HCT116 (cell line): ENCODE measurements around the gene IFNL4. TPM values are rescaled to one million over a fixed set of nuclear protein-coding genes. Genes with fewer than 3 reads are reported as not detected.
"Not testable (repeated sequence)": the region's sequence is repeated elsewhere in the genome, so short reads cannot be mapped to it uniquely, and the experiment has no call there.

Experiments
- ATAC-seq: fragments of 200-7000 bp; cut with Tn5 transposase; 2 replicates; pipeline ENCODE4 v1.9.1; 2020; ENCODE audit warnings: mild to moderate bottlenecking, moderate library complexity
- BruUV-seq: library from RNA; stranded (reverse); fragments of 400-500 nt; replicated peaks from 2 replicates; lab custom pipeline; 2021; lab: Mats Ljungman, UMichigan
- CTCF ChIA-PET: fragments of 300-600 bp; sonication (Branson Sonifier 250); formaldehyde crosslinking; loops from one replicate; lab custom pipeline; 2021; ENCODE audit warnings: antibody characterized with exemption; lab: Charles Lee
- POLR2A ChIA-PET: fragments of 300-600, 350-600 bp; sonication (Branson Sonifier 250); formaldehyde crosslinking; loops from one replicate; lab custom pipeline; 2021; ENCODE audit warnings: antibody characterized with exemption; lab: Charles Lee
- RAD21 ChIA-PET, 2 experiments: fragments of 300-600 bp; sonication (Branson Sonifier 250); formaldehyde crosslinking; loops; one replicate each; lab custom pipeline; 2023; ENCODE audit warnings: low total read pairs in 2 of 2; ENCODE audit not compliant: uncharacterized antibody in 2 of 2, unreplicated experiment in 2 of 2, low non-redundant PET in 1 of 2; lab: Charles Lee
- DNase-seq: peaks from one replicate; pipeline ENCODE4 v3.0.0-alpha.2; 2010; ENCODE audit warnings: low read depth, low spot score
- H2AFZ ChIP-seq: fragments of 200-600 bp; shearing (Covaris generic), sonication (generic); 2 replicates; pipeline ENCODE4 v1.6.1; 2017; ENCODE audit warnings: low read depth, mixed run types, mixed read lengths, antibody characterized with exemption, low read length; ENCODE audit not compliant: poor library complexity, severe bottlenecking
- H3K27ac ChIP-seq: 2 replicates; pipeline ENCODE4 v1.5.1; 2012; ENCODE audit warnings: low read depth, low read length
- H3K27me3 ChIP-seq: fragments of 200-600 bp; sonication (generic); 2 replicates; pipeline ENCODE4 v1.6.1; 2016; ENCODE audit warnings: mixed run types, low read length, mixed read lengths; ENCODE audit not compliant: insufficient read depth
- H3K36me3 ChIP-seq, 2 experiments: fragments of 200-500 bp in 1 of 2; fragments of 200-600 bp in 1 of 2; sonication (Bioruptor generic) in 1 of 2; sonication (generic) in 1 of 2; 2 replicates each; pipeline versions ENCODE4 v1.5.1 to v1.6.1; 2014 to 2016; ENCODE audit warnings: low read length in 2 of 2, inconsistent platforms in 1 of 2, mixed read lengths in 1 of 2, mixed run types in 1 of 2; ENCODE audit not compliant: insufficient read depth in 2 of 2, control insufficient read depth in 1 of 2
- H3K4me1 ChIP-seq, 2 experiments: fragments of 200-600 bp in 1 of 2; sonication (generic) in 1 of 2; 2 replicates each; pipeline versions ENCODE4 v1.5.1 to v1.6.1; 2012 to 2017; ENCODE audit warnings: low read length in 2 of 2, inconsistent platforms in 1 of 2, mild to moderate bottlenecking in 1 of 2, mixed read lengths in 1 of 2, mixed run types in 1 of 2, moderate library complexity in 1 of 2; ENCODE audit not compliant: insufficient read depth in 2 of 2, control insufficient read depth in 1 of 2
- H3K4me2 ChIP-seq: fragments of 200-600 bp; sonication (generic); 2 replicates; pipeline ENCODE4 v1.6.1; 2017; ENCODE audit warnings: mixed run types, low read length, mixed read lengths
- H3K4me3 ChIP-seq, 2 experiments: fragments of 200-600 bp in 1 of 2; sonication (generic) in 1 of 2; replicated peaks in 1 of 2; 2 replicates each; pipeline ENCODE4 v1.5.1; 2011 to 2016; ENCODE audit warnings: low read length in 2 of 2, control low read depth in 1 of 2, low read depth in 1 of 2, mild to moderate bottlenecking in 1 of 2, mixed read lengths in 1 of 2, mixed run types in 1 of 2
- H3K79me2 ChIP-seq: fragments of 200-600 bp; sonication (generic); 2 replicates; pipeline ENCODE4 v1.6.1; 2017; ENCODE audit warnings: mild to moderate bottlenecking, mixed run types, low read length, moderate library complexity, mixed read lengths; ENCODE audit not compliant: insufficient read depth
- H3K9ac ChIP-seq: fragments of 200-600 bp; sonication (generic); 2 replicates; pipeline ENCODE4 v1.6.1; 2016; ENCODE audit warnings: low read length, mixed read lengths
- H3K9me2 ChIP-seq: fragments of 200-600 bp; sonication (generic), shearing (Covaris generic); 2 replicates; pipeline ENCODE4 v1.6.1; 2017; ENCODE audit warnings: mixed run types, mild to moderate bottlenecking, moderate library complexity; ENCODE audit not compliant: insufficient read depth
- H3K9me3 ChIP-seq, 2 experiments: fragments of 200-500 bp in 1 of 2; fragments of 200-600 bp in 1 of 2; sonication (Bioruptor generic) in 1 of 2; sonication (generic) in 1 of 2; 2 replicates each; pipeline ENCODE4 v1.6.1; 2014 to 2017; ENCODE audit warnings: low read length in 2 of 2, mixed read lengths in 2 of 2, inconsistent platforms in 1 of 2, low read depth in 1 of 2, mild to moderate bottlenecking in 1 of 2, mixed run types in 1 of 2, moderate library complexity in 1 of 2; ENCODE audit not compliant: control insufficient read depth in 1 of 2, insufficient read depth in 1 of 2
- H4K20me1 ChIP-seq: fragments of 200-600 bp; sonication (generic), shearing (Covaris generic); 2 replicates; pipeline ENCODE4 v1.6.1; 2017; ENCODE audit warnings: mixed run types, mild to moderate bottlenecking, moderate library complexity; ENCODE audit not compliant: insufficient read depth
- CBX3 ChIP-seq: IDR thresholded peaks from 2 replicates; pipeline ENCODE4 v1.6.1; 2012; ENCODE audit warnings: low read depth
- ELF1 ChIP-seq: IDR thresholded peaks from 2 replicates; pipeline ENCODE4 v1.6.1; 2012; ENCODE audit warnings: low read depth, borderline replicate concordance
- EZH2phosphoT487 ChIP-seq: fragments of 200-600 bp; IDR thresholded peaks from 2 replicates; pipeline ENCODE4 v1.6.1; 2018; ENCODE audit warnings: antibody characterized with exemption, borderline replicate concordance
- FOSL1 ChIP-seq: IDR thresholded peaks from 2 replicates; pipeline ENCODE4 v1.6.1; 2012; ENCODE audit warnings: low read depth
- POLR2AphosphoS5 ChIP-seq: IDR thresholded peaks from 2 replicates; pipeline ENCODE4 v1.6.1; 2011; ENCODE audit warnings: mild to moderate bottlenecking, low read depth, low read length, moderate library complexity
- RAD21 ChIP-seq: IDR thresholded peaks from 2 replicates; pipeline ENCODE4 v1.6.1; 2012; ENCODE audit warnings: low read depth, mild to moderate bottlenecking
- SRF ChIP-seq: IDR thresholded peaks from 2 replicates; pipeline ENCODE4 v1.6.1; 2012; ENCODE audit warnings: low read depth
- ZFX ChIP-seq: fragments of 450-650 bp; IDR thresholded peaks from 2 replicates; pipeline ENCODE4 v1.6.1; 2017
- ZNF274 ChIP-seq: fragments of 200-500 bp; sonication (Bioruptor generic); IDR thresholded peaks from 2 replicates; pipeline ENCODE4 v1.6.1; 2014; ENCODE audit warnings: mild to moderate bottlenecking, low read depth, low read length, inconsistent platforms
- intact Hi-C: fragments of 100-400 bp; cut with micrococcal nuclease; formaldehyde crosslinking; loops from 2 replicates; pipeline ENCODE4 v1.10.0; 2022
- total RNA-seq: library from RNA; stranded (reverse); gene quantifications from one replicate; pipeline ENCODE4 v1.2.1, GENCODE V29; 2021; ENCODE audit not compliant: unreplicated experiment
- TF ChIP-seq, protein P1 (sequence below): IDR thresholded peaks from 2 replicates; pipeline ENCODE4 v1.6.1; 2012
- TF ChIP-seq, protein P2 (sequence below), 3 experiments: fragments of 200-600 bp in 1 of 3; sonication (generic) in 1 of 3; IDR thresholded peaks in 2 of 3; conservative IDR thresholded peaks in 1 of 3; 2 replicates each; pipeline ENCODE4 v1.5.1; 2012 to 2017; ENCODE audit warnings: low read depth in 2 of 3, low read length in 2 of 3, antibody characterized with exemption in 1 of 3, borderline replicate concordance in 1 of 3, control low read depth in 1 of 3, mild to moderate bottlenecking in 1 of 3, mixed read lengths in 1 of 3, mixed run types in 1 of 3, moderate library complexity in 1 of 3; ENCODE audit not compliant: insufficient read depth in 1 of 3

The IFNL4 gene
- total RNA-seq, 1 experiment from 2014 or later: not detected

DNA sequence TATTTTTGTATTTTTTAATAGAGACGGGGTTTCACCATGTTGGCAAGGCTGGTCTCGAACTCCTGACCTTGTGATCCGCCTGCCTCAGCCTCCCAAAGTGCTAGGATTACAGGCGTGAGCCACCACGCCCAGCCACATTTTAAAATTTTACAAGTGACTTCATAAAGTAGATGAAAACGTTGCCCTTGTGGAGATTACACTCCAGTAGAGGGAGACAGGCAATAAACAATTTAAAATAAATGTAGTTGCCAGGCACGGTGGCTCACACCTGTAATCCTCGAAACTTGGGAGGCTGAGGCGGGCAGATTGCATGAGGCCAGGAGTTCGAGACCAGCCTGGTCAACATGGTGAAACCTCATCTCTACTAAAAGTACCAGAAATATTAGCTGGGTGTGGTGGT, 29.5 kb downstream of the IFNL4 start:
- RAD21 ChIA-PET: not testable (repeated sequence)
- CTCF ChIA-PET: interaction anchor here (0.7 kb wide), 1 partner anchor 195 kb away, joined by 3 read pairs; no protein-coding TSS in a partner anchor

DNA sequence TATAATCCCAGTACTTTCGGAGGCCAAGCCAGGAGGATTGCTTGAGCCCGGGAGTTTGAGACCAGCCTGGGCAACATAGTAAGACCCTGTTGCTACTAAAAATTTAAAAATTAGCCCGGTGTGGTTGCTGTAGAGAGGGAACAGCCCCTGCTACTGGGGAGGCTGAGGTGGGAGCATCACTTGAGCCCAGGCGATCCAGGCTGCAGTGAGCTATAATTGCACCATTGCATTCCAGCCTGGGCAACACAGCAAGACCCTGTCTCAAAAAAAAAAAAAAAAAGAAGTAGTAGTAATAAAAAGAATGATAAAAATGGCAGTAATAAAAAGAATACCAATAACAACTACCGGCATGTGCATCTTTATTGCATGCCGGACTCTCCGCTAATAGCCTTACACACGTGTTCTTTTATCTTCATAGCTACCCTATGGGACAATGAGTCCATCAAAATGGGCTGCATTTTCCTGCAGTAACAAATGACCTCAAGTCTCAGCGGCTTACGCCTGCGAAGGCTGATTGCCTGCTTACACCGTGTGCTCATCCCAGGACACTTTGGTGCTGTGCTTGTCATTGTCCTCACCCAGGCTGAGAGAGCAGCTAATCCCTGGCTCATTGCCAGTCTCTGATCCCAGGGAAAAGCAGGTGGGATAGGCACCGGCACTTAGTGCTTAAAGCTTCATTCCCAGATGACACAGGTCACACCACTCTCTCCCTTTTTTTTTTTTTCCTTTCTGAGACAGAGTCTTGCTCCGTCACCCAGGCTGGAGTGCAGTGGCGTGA, 30.2 kb downstream of the IFNL4 start:
- Histone ChIP-seq H3K9me3 (no peaks in the 10 kb centered on the region), H3K4me1 (no peaks in the 10 kb centered on the region), H3K36me3 (no peaks in the 10 kb centered on the region), H3K9ac (no peak overlapping the region), H4K20me1 (no peaks in the 10 kb centered on the region), H3K27me3 (no peaks in the 10 kb centered on the region), H3K9me2 (no peaks in the 10 kb centered on the region), H3K79me2 (no peaks in the 10 kb centered on the region), H2AFZ (no peak overlapping the region), H3K27ac (no peak overlapping the region), H3K4me3 (no peak overlapping the region), H3K4me2 (no peak overlapping the region)
- no peak for DNase-seq
- no TSS peak for BruUV-seq
- ATAC-seq: no peak
- ChIA-PET CTCF (interaction anchor here (0.7 kb wide), 2 partner anchors 97 to 195 kb away, joined by 3 read pairs; no protein-coding TSS in a partner anchor), POLR2A (no interaction called here), RAD21 (no interaction called here)
- intact Hi-C loops: loop anchor here (10.0 kb wide), 1 partner anchor 316 kb away; the partner anchor contains the start of gene EID2B
- TF ChIP-seq, protein P1, sequence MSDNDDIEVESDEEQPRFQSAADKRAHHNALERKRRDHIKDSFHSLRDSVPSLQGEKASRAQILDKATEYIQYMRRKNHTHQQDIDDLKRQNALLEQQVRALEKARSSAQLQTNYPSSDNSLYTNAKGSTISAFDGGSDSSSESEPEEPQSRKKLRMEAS: no peak
- TF ChIP-seq EZH2phosphoT487: no peak
- TF ChIP-seq ELF1: no peak
- TF ChIP-seq ZNF274: no peak
- TF ChIP-seq, protein P2, sequence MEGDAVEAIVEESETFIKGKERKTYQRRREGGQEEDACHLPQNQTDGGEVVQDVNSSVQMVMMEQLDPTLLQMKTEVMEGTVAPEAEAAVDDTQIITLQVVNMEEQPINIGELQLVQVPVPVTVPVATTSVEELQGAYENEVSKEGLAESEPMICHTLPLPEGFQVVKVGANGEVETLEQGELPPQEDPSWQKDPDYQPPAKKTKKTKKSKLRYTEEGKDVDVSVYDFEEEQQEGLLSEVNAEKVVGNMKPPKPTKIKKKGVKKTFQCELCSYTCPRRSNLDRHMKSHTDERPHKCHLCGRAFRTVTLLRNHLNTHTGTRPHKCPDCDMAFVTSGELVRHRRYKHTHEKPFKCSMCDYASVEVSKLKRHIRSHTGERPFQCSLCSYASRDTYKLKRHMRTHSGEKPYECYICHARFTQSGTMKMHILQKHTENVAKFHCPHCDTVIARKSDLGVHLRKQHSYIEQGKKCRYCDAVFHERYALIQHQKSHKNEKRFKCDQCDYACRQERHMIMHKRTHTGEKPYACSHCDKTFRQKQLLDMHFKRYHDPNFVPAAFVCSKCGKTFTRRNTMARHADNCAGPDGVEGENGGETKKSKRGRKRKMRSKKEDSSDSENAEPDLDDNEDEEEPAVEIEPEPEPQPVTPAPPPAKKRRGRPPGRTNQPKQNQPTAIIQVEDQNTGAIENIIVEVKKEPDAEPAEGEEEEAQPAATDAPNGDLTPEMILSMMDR (IDR thresholded peaks at IDR 0.05 in 2 of 3, conservative IDR thresholded peaks at IDR 0.05 in 1 of 3; ENCODE audit: borderline replicate concordance in 1 of 3, insufficient read depth in 1 of 3, low read depth in 2 of 3, low read length in 2 of 3): no peak
- TF ChIP-seq ZFX: no peak
- no peak for TF ChIP-seq POLR2AphosphoS5
- no peak for TF ChIP-seq CBX3
- no peak for TF ChIP-seq FOSL1
- no peak for TF ChIP-seq SRF

More for the DNA sequence above, 29.5 kb downstream of the IFNL4 start:
- H3K4me1 ChIP-seq, POLR2A ChIA-PET, BruUV-seq, H3K79me2 ChIP-seq, H3K27me3 ChIP-seq, H3K9ac ChIP-seq, H3K4me3 ChIP-seq, H3K4me2 ChIP-seq, H3K9me3 ChIP-seq, H4K20me1 ChIP-seq, H3K9me2 ChIP-seq, H3K27ac ChIP-seq, DNase-seq, H3K36me3 ChIP-seq, H2AFZ ChIP-seq: not testable (repeated sequence)
- 0 out of 2 replicates have a peak, but pooled peaks have one; percentile 34 for ATAC-seq
- TF ChIP-seq CBX3 (peak; percentile 29; the same call in 1 of the 2 replicates), RAD21 (peak; percentile 57)
- TF ChIP-seq, protein P2 (IDR thresholded peaks at IDR 0.05 in 2 of 3, conservative IDR thresholded peaks at IDR 0.05 in 1 of 3; ENCODE audit: borderline replicate concordance in 1 of 3, insufficient read depth in 1 of 3, low read depth in 2 of 3, low read length in 2 of 3): peak in 1 of 3 experiments; percentile 46; a peak in 2 of 6 replicates
- intact Hi-C loops: loop anchor here (10.0 kb wide), 1 partner anchor 316 kb away; the partner anchor contains the start of gene EID2B
